Measurements from ENCODE around the gene LRRC3.
"Not testable (repeated sequence)": the region's sequence is repeated elsewhere in the genome, so short reads cannot be mapped to it uniquely, and the experiment has no call there.

The LRRC3 gene

DNA sequence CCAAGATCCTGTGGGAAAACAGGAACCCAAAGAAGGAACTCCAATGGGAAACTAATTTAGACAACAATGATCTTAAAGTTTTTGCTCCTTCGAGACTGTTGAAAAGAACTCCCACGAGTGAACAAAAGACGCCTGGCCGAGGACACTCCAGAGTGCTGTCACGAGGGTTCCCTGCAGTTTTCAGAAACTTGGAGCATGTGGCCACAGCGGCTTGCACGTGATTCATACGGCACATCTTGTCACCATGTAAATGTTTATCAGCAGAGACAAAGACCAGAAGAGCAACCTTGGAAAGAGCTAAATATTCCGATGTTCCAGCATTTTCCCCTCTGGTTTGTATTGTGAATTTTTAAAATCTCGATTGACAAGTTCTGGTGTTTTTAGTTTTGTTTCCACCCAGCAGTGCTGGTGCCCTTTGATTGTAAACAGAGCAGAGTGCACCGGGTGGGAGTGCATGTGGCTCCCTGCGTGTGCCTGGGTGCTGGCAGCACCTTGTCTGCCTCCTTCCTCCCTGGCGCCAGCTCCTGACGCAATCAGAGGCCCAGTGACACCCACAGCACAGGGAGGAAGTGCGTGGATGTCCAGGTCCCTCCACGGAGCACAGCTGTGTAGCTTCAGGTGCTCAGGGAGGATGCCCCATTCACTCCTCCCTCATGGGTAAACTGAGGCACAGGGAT, 23.0 kb downstream of the LRRC3 start:
- Histone ChIP-seq H3K27ac (ENCODE audit: low read length) (no peak overlapping the region), H3K4me2 (ENCODE audit: low read length) (no peak overlapping the region), H3K27me3 (ENCODE audit: low read depth, low read length) (no peaks in the 10 kb centered on the region), H3K79me2 (ENCODE audit: low read length) (no peaks in the 10 kb centered on the region), H2AFZ (ENCODE audit: low read depth, low read length) (no peak overlapping the region), H3K9me3 (ENCODE audit: insufficient read depth, low read length) (no peaks in the 10 kb centered on the region), H4K20me1 (ENCODE audit: insufficient read depth, low read length) (no peaks in the 10 kb centered on the region), H3K4me3 (ENCODE audit: low read length) (no peak overlapping the region), H3K9ac (ENCODE audit: low read length) (no peak overlapping the region), H3K4me1 (ENCODE audit: low read length) (no peaks in the 10 kb centered on the region), H3K36me3 (replicated peaks; ENCODE audit: low read depth, low read length) (no peaks in the 10 kb centered on the region)
- TF ChIP-seq, protein P1, sequence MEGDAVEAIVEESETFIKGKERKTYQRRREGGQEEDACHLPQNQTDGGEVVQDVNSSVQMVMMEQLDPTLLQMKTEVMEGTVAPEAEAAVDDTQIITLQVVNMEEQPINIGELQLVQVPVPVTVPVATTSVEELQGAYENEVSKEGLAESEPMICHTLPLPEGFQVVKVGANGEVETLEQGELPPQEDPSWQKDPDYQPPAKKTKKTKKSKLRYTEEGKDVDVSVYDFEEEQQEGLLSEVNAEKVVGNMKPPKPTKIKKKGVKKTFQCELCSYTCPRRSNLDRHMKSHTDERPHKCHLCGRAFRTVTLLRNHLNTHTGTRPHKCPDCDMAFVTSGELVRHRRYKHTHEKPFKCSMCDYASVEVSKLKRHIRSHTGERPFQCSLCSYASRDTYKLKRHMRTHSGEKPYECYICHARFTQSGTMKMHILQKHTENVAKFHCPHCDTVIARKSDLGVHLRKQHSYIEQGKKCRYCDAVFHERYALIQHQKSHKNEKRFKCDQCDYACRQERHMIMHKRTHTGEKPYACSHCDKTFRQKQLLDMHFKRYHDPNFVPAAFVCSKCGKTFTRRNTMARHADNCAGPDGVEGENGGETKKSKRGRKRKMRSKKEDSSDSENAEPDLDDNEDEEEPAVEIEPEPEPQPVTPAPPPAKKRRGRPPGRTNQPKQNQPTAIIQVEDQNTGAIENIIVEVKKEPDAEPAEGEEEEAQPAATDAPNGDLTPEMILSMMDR (IDR thresholded peaks at IDR 0.05; ENCODE audit: low read depth, low read length) = no peak
- TF ChIP-seq EZH2phosphoT487 (IDR thresholded peaks at IDR 0.05; ENCODE audit: low read depth) = no peak

DNA sequence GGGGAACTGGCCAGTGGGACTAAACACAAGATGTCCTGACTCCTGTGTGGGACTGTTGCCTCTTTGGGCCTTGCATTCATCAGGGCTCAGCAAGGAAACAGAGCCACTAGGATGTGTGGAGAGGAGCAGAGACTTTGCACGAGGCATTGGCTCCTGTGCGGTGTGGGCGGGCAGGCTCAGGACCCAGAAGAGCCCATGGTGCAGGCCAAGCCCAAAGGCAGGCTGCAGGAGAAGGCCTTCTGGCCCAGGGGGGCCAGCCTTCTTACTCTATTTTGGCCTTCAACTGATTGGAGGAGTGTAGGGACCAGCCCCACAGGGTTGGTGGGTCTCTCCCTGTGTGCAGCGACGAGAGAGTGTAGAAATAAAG, 23.5 kb downstream of the LRRC3 start:
- Histone ChIP-seq H3K9ac (ENCODE audit: low read length) (no peak overlapping the region), H3K79me2 (ENCODE audit: low read length) (no peaks in the 10 kb centered on the region), H4K20me1 (ENCODE audit: insufficient read depth, low read length) (no peaks in the 10 kb centered on the region), H3K4me3 (ENCODE audit: low read length) (no peak overlapping the region), H3K27me3 (ENCODE audit: low read depth, low read length) (no peaks in the 10 kb centered on the region), H3K36me3 (replicated peaks; ENCODE audit: low read depth, low read length) (no peaks in the 10 kb centered on the region), H3K4me2 (ENCODE audit: low read length) (no peak overlapping the region), H3K9me3 (ENCODE audit: insufficient read depth, low read length) (no peaks in the 10 kb centered on the region), H3K27ac (ENCODE audit: low read length) (no peak overlapping the region), H3K4me1 (ENCODE audit: low read length) (no peaks in the 10 kb centered on the region), H2AFZ (ENCODE audit: low read depth, low read length) (no peak overlapping the region)
- no peak for TF ChIP-seq EZH2phosphoT487 (IDR thresholded peaks at IDR 0.05; ENCODE audit: low read depth)
- TF ChIP-seq, protein P1 (IDR thresholded peaks at IDR 0.05; ENCODE audit: low read depth, low read length) = no peak

DNA sequence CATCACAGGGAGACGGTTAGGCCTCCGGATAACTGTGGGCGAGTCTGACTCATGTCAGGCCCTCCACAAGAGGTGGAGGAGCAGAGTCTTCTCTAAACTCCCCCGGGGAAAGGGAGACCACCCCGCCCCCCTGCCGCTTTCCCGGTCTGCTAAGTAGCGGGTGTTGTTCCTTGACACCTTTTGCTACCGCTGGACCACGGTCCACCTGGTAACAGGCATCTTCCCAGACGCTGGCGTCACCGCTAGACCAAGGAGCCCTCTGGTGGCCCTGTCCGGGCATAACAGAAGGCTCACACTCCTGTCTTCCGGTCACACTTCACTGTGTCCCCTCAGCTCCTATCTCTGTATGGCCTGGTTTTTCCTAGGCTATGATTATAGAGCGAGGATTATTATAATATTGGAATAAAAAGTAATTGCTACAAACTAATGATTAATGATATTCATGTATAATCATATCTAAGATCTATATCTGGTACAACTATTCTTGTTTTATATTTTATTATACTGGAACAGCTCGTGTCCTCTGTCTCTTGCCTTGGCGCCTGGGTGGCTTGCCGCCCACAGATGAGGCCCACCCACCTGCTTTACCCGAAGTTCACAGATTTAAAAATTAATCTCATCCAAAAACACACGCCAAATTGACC, 24.4 kb downstream of the LRRC3 start:
- not testable (repeated sequence) for H3K4me2 ChIP-seq (ENCODE audit: low read length); H3K27ac ChIP-seq (ENCODE audit: low read length); H3K9me3 ChIP-seq (ENCODE audit: insufficient read depth, low read length); H2AFZ ChIP-seq (ENCODE audit: low read depth, low read length); H4K20me1 ChIP-seq (ENCODE audit: insufficient read depth, low read length); H3K9ac ChIP-seq (ENCODE audit: low read length); H3K4me3 ChIP-seq (ENCODE audit: low read length); H3K27me3 ChIP-seq (ENCODE audit: low read depth, low read length); H3K4me1 ChIP-seq (ENCODE audit: low read length); H3K36me3 ChIP-seq (replicated peaks; ENCODE audit: low read depth, low read length); H3K79me2 ChIP-seq (ENCODE audit: low read length)
- TF ChIP-seq, protein P1 (IDR thresholded peaks at IDR 0.05; ENCODE audit: low read depth, low read length) = peak; percentile 41

DNA sequence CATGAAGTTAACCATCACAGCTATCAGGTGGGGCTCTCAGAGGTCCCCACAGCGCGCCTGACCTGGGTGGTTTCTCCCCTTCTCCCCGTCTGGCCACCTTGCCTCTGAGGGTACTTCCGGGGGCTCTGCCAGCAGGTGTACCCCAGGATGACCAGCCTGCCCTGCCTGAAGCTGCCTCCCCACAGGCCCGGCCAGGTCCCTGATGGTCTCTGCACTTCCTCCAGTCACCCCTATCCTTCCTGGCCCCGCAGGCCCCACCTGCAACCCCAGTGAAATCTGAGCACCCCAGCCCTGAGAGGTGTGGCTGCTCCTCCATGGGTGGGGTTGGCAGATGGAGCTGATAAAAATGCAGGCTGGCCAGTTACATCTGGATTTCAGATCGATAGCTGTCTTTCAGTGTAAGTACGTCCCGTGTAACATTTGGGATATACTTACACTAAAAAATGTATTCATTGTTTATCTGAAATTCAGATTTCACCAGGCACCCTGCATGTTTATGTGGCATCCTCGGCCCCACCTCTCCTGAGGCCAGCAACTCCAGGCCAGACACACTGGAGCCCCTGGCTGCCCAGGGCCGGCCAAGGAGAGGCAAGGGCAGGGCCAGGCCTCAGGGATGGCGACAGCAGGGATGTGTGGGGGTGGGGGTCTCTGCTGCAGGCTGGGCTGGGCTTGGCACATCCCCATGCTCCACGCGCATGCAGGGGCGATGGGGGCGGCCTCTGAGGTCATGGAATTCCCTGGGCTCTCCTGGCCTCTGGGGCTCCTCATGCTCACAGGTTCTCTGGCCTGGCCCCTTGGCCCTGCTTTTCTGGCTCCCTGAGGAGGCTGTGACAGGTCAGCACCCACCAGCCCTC, 25.1 kb downstream of the LRRC3 start:
- Histone ChIP-seq H3K79me2 (ENCODE audit: low read length) (no peaks in the 10 kb centered on the region), H3K36me3 (replicated peaks; ENCODE audit: low read depth, low read length) (no peaks in the 10 kb centered on the region), H3K4me3 (ENCODE audit: low read length) (no peak overlapping the region), H3K9me3 (ENCODE audit: insufficient read depth, low read length) (no peaks in the 10 kb centered on the region), H4K20me1 (ENCODE audit: insufficient read depth, low read length) (no peaks in the 10 kb centered on the region), H3K9ac (ENCODE audit: low read length) (no peak overlapping the region), H3K27me3 (ENCODE audit: low read depth, low read length) (no peaks in the 10 kb centered on the region), H2AFZ (ENCODE audit: low read depth, low read length) (no peak overlapping the region), H3K27ac (ENCODE audit: low read length) (no peak overlapping the region), H3K4me2 (ENCODE audit: low read length) (no peak overlapping the region), H3K4me1 (ENCODE audit: low read length) (no peaks in the 10 kb centered on the region)
- TF ChIP-seq EZH2phosphoT487 (IDR thresholded peaks at IDR 0.05; ENCODE audit: low read depth) = no peak
- TF ChIP-seq, protein P1 (IDR thresholded peaks at IDR 0.05; ENCODE audit: low read depth, low read length) = no peak
